ENCODE data around the gene GLOD4.
A peak's percentile ranks its signal among the peaks of the same experiment; 100 is the strongest.
"Not testable (repeated sequence)": the region's sequence is repeated elsewhere in the genome, so short reads cannot be mapped to it uniquely, and the experiment has no call there.

GLOD4 gene

GRCh38 chr17:781805-782731 lies at the start of gene GLOD4, which contains the start of gene MRM3:
Gene GLOD4, minus strand, starts transcription at chr17:782280. Its CDS starts 25 bp downstream, at chr17:782255.
Gene MRM3, plus strand, starts transcription at chr17:782353. Its CDS starts 26 bp downstream, at chr17:782379.
- peak; percentile 98 for DNase-seq

DNA sequence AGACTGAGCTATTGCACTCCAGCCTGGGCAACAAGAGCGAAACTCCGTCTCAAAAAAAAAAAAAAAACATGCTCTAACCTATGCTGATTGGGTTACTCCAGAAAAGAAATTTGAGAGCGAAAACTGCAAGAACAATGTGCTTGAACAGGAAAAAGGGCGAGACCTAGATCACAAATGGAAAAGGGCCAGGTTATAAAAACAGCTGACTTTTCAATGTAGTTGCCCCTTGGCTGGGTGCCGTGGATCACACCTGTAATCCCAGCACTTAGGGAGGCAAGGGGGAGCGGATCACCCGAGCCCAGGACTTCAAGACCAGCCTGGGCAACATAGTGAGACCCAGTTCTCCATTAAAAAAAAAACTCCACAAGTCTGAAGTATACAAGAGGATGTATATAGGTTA lies 48.9 kb upstream of the GLOD4 start:
- DNase-seq, result no peak

DNA sequence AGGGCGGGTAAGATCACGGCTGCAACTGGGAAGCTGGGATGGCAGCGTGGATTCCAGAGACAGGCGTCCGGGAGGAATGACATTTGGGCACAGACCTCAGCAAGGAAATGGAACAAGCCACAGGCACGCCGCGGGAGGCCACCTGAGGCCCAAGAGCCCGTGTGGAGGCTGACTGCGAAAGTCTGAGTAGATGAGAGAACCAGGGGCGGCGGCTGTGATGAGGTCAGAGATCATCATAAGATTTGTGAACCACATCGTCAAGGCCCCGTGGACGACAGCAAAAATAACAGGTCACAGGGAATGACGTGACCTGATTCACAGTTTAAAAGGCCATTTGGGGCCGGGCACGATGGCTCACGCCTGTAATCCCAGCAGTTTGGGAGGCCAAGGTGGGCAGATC lies 48.3 kb upstream of the GLOD4 start:
- no peak for DNase-seq

- DNase-seq, result not testable (repeated sequence)
Observed at GRCh38 chr17:829614-830013, 47.5 kb upstream of the GLOD4 start.

DNA sequence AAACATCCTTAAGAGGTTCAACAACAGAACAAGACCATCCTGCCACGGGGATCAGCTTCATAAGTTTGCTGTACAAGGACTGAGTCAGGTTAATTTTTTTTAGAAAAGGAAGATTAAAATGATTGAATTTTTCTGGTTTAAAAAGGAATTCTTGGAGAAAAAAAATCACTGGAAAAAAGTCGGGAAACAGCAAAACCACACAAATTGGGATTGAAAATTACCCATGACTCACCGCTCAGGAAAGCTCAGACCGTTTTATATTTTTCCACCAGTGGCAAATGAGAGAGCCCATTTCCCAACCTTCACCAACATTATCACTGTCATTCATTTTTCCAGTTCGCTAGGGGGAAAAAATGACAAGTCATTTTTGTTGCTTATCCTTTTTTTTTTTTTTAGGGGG lies 46.7 kb upstream of the GLOD4 start:
- DNase-seq, result no peak

DNA sequence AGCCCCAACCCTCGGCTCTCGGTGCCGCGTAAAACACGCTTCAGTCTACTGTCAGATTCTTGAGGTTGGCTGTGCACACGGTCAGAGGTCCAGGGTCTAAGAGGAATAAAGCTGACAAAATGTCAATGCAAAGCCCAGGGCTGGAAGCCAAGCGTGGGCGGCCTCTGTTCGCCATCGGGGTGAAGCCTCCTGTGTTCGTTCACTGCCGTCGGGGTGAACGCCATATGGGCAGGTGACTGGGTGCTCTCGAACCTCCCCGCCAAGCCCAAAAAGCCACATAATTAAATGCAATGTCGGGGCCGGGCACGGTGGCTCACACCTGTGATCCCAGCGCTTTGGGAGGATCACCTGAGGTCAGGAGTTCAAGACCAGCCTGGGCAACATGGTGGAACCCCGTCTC lies 44.7 kb upstream of the GLOD4 start:
- no peak for DNase-seq

DNA sequence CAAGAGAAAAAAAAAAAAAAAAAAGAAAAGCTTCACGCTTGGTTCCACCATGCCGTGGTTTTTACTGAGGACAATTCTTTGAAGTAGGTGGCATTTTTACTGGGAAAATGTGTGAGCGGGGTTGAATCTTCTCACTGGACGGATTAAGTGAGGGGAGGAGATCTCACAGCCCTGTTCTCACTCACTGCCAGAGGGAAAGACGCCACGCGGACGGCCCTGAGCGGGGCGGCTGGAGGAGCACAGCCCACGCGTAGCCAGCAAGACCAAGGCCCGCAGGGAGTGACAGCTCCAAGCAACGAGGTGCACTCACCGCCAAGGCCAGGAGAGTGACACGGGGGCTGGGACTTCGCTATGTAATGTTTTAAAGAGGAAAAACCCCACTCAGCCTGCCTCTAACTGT lies 43.1 kb upstream of the GLOD4 start:
- DNase-seq, result no peak

DNA sequence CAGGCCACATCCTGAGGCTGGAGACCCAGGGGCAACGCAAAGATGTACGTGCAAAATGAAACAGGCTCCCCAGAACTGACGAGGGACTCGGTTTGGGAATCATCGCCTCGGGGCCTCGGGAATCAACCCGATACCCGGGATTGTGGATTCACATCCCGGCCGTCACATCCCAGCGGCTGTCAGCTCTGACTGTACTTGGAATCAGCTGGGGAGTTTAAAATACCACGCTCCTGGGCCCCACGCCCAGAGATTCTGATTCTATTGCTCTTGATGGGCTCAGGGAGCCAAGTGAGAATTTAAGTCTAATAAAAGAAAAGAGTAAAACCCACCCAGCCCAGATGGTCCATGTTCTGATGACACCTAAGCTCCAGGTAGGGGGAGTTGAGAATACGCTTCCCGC lies 42.3 kb upstream of the GLOD4 start:
- DNase-seq, result no peak

- no peak for DNase-seq
Observed at GRCh38 chr17:823501-823902, 41.4 kb upstream of the GLOD4 start.

- DNase-seq, result no peak
Observed at GRCh38 chr17:819251-819650, 37.2 kb upstream of the GLOD4 start.

- no peak for DNase-seq
Observed at GRCh38 chr17:814371-814770, 32.3 kb upstream of the GLOD4 start.

- DNase-seq, result no peak
Observed at GRCh38 chr17:812638-813204, 30.6 kb upstream of the GLOD4 start.

DNA sequence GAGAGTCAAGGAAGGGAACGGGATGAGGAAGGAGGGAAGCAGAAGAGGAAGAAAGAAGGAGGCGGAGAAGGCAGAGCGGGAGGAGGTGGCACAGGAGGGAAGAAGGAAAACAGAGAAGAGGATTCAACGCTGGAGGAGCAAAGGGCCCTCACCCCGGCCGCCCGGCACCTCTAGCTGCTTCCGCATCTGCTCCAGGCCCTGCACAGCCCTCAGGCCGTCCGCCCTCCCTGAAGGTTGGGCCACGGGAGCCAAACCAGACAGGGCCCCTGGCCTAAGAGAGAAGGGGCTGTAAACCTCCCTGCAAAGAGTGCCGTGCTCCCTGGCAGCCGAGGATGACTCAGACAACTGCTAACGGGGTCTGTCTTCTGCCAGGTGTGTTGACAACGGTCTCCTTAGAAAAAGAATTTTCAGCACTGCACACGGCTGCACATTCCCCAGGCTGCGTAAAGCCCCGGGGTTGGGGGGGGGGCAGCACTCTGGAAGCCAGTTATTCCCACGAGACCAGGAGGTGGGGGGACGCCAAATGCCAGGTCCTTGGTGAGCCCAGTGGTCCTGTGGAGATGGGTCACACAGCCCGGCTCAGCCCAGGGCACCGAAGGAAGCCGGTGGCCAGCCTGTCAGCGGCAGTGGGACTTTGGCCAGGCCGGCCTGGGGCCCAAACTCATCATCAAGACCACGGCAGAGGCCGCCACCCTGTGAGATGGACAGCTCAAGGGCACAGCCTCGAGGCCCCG lies 29.1 kb upstream of the GLOD4 start:
- no peak for DNase-seq

DNA sequence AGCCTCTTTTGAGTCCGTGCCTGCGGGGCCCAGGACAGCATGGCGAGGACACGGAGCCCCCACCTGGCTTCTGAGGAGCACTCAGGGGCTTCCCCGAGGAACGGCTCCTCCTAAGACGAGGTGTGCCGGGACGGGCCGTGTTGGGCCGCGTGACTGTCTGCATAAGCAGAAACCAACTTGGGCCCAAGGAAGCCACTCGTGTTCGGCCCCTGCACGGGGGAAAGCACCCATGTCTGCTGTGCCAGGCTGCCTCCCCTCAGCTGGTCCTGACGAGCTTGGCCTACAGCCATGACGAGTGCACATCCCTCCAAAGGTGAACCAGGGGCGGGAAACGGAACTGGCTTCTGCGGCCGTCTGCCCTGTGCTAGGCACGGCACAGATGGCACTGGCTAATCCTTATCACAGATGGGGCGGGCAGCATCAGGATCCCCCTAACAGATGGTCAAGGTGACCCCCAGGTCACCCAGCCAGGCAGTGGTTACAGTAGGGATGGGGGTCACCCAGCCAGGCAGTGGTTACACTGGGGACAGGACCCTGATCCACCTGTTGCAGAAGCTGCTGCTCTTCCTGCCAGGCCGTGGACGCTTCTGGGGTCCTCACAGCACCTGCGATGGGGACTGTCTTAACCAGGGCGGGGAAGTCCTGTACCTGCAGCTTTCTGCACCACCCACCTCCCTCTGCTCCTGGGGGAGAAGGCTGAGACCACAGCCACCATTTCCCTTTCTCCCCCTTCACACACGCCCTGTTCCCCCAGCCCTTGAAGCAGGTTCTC lies 25.6 kb upstream of the GLOD4 start:
- no peak for DNase-seq

DNA sequence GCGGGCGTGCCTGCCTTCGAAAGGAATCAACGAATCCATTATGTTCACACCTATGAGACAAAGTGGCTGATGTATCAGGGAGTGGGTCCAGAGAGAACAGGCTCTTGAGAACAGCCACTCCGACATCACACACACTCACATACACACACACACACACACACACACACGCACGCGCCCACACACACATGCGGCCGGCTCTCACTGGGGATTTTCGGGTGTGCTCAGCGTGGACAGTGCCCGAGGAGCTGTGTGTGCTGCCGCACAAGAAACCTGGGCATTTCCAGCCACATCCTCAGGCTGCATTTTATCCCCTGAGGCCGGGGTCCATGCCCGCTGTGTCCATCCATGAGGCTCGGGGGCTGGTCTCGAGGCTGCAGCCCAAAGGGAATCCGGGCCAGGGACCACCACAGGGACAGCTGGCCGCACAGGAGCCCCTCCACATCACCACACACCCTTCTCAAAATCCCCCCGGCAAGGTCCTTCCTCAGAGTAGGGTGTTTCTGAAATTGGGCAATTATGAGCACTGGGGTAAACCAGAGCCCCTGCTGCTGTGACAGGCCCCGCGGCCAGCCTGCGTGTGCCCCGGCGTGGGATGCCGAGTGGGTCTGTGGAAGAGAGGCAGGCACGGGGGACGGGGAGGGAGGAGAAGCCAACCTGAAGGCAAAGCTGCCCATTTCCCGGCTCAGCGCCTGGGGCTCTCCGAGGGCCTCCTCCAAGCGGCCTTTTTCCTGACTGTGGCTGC lies 24.9 kb upstream of the GLOD4 start:
- no peak for DNase-seq

- no peak for DNase-seq
Observed at GRCh38 chr17:806346-806745, 24.3 kb upstream of the GLOD4 start.

GRCh38 chr17:805886-806285 lies 23.8 kb upstream of the GLOD4 start:
- DNase-seq, result not testable (repeated sequence)

DNA sequence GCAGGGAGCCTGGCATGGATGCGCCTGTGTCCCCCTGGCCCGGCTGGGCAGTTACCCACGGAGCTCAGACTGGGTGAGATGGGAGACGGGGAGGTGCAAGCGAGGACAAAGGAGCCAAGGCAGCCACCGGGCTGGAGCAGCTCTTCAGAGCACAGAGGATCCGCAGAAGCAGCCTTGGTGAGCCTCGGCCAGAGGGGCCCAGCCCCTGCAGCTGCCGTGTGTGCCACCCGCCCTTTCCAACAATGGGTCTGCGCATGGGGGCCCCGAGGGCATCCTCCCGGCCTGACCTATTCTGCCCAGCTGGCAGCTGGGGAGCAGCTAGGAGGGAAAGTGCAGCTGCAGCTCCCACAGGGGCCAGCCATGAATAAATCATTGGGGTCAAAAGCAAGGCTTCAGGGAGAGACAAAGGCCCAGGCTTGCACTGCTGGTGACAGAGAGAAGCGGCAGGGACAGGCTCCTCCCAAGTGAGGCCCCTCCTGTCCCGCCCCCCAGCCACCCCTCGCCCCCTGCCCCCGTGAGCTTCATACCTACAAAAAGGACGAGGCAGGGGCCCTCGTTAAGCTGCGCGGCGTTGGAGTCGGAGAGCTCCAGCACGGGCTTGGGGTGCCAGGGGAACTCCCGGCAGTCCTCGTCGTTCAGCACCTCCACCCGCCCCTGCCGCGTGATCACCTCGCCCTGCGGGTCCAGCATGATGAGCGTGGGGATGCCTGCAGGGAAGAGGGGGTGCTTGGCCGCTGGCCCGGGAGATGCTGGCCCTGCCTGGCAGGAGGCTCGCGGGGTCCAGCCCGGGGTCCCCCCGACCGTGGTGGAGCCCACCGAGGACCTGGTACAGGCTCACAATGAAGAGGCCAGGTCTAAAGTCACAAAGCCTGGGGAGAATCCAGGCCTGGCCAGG lies 22.7 kb upstream of the GLOD4 start:
- DNase-seq, result no peak

DNA sequence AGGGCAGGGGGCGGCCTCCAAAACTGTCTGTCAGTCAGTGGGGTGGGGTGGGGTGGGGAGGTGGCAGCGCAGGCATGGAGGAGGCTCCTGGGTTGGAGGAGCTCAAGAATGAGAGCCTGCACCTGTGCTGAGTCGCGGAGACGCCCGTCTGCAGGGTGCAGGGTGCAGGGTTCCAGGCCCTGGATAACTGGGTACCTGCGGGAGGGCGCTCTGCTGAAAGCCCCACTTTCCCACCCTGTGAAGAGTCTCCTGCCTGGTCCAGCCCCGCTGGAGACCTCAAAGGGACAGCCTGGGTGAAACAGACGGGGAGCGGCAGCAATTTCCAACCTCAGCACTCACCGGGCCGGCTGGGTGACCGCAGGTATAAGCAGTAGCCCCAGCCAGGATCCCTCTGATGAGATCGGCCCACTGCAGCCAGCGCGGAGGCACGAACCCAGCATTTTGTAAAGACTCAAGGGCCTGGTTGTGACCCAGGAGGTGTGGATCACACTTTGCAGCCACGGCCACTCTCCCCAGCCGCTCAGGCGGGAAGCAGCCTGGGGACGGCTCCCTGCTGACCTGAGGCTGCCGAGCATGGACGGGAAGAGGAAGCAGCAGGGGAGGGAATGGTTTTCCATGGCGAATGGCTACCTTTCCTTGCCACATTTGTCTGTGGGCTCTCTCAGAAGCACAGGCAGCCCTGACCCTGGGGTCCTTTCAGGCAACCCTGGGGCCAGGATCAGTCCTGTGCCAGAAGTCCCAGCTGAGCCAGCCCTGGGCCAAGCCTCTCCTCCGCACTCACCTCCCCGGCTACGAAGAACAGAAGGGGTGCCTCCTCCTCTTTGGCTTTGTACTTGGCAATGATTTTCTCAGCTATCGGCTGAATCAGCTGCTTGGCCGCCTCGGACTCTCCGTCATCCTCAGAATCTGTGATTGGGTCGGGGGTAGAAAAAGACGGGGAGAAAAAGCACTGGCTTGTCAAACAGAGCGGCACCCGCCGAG lies 21.1 kb upstream of the GLOD4 start:
- DNase-seq, result no peak

- DNase-seq, result no peak
Observed at GRCh38 chr17:802481-802880, 20.4 kb upstream of the GLOD4 start.
